Astrocyte (in vitro differentiated cells and primary cell): ENCODE measurements around the gene FAM234A. TPM values are rescaled to one million over a fixed set of nuclear protein-coding genes. Genes with fewer than 3 reads are reported as not detected.

Experiments used
- DNase-seq: peaks from one replicate; pipeline ENCODE4 v3.0.0-alpha.2; 2010; ENCODE audit warnings: low read depth
- FAIRE-seq: peaks from 2 replicates; lab custom pipeline; 2011; peaks lifted over from hg19 to GRCh38; lab: Jason Lieb, UNC
- H2AFZ ChIP-seq: 2 replicates; pipeline ENCODE4 v1.6.0; 2012; ENCODE audit warnings: low read depth, low read length, inconsistent platforms
- H3K27ac ChIP-seq: 2 replicates; pipeline ENCODE4 v1.5.1; 2011; ENCODE audit warnings: low read depth, low read length, inconsistent platforms
- H3K27me3 ChIP-seq: 2 replicates; pipeline ENCODE4 v1.6.0; 2011; ENCODE audit warnings: low read length, inconsistent platforms; ENCODE audit not compliant: insufficient read depth
- H3K36me3 ChIP-seq: 2 replicates; pipeline ENCODE4 v1.5.1; 2011; ENCODE audit warnings: low read length, inconsistent platforms; ENCODE audit not compliant: insufficient read depth
- H3K4me1 ChIP-seq: 2 replicates; pipeline ENCODE4 v1.5.1; 2011; ENCODE audit warnings: low read length, inconsistent platforms; ENCODE audit not compliant: insufficient read depth
- H3K4me2 ChIP-seq: 2 replicates; pipeline ENCODE4 v1.6.0; 2012; ENCODE audit warnings: low read length, inconsistent platforms
- H3K4me3 ChIP-seq: 2 replicates; pipeline ENCODE4 v1.5.1; 2011; ENCODE audit warnings: low read depth, mild to moderate bottlenecking, low read length, inconsistent platforms; ENCODE audit not compliant: insufficient read depth
- H3K79me2 ChIP-seq: 2 replicates; pipeline ENCODE4 v1.6.0; 2012; ENCODE audit warnings: mild to moderate bottlenecking, low read length, inconsistent platforms; ENCODE audit not compliant: insufficient read depth
- H3K9ac ChIP-seq: 2 replicates; pipeline ENCODE4 v1.6.0; 2012; ENCODE audit warnings: mild to moderate bottlenecking, low read length, inconsistent platforms
- H3K9me3 ChIP-seq: 2 replicates; pipeline ENCODE4 v1.5.1; 2012; ENCODE audit warnings: low read depth, mild to moderate bottlenecking, low read length, inconsistent platforms; ENCODE audit not compliant: insufficient read depth
- H4K20me1 ChIP-seq: 2 replicates; pipeline ENCODE4 v1.6.0; 2012; ENCODE audit warnings: low read length, inconsistent platforms; ENCODE audit not compliant: insufficient read depth
- H3K27ac Mint-ChIP-seq: one replicate; pipeline ENCODE4 v1.8.0; 2021; ENCODE audit warnings: mild to moderate bottlenecking, mixed read lengths; ENCODE audit not compliant: unreplicated experiment
- H3K27me3 Mint-ChIP-seq: one replicate; pipeline ENCODE4 v1.8.0; 2021; ENCODE audit warnings: low read depth, mixed read lengths; ENCODE audit not compliant: unreplicated experiment
- H3K36me3 Mint-ChIP-seq: one replicate; pipeline ENCODE4 v1.8.0; 2021; ENCODE audit warnings: low read depth, mixed read lengths; ENCODE audit not compliant: unreplicated experiment
- H3K4me1 Mint-ChIP-seq: one replicate; pipeline ENCODE4 v1.8.0; 2021; ENCODE audit warnings: low read depth, mixed read lengths; ENCODE audit not compliant: unreplicated experiment
- H3K4me3 Mint-ChIP-seq: one replicate; pipeline ENCODE4 v1.8.0; 2021; ENCODE audit warnings: mild to moderate bottlenecking, moderate library complexity, mixed read lengths; ENCODE audit not compliant: unreplicated experiment
- H3K9me3 Mint-ChIP-seq: one replicate; pipeline ENCODE4 v1.8.0; 2021; ENCODE audit warnings: mild to moderate bottlenecking, mixed read lengths; ENCODE audit not compliant: unreplicated experiment
- EZH2 ChIP-seq: IDR thresholded peaks from 2 replicates; pipeline ENCODE4 v1.6.1; 2012; ENCODE audit warnings: mild to moderate bottlenecking, low read length, inconsistent platforms; ENCODE audit not compliant: insufficient read depth
- total RNA-seq: library from RNA; stranded (reverse); gene quantifications from 2 replicates; pipeline ENCODE4 v1.2.1, GENCODE V29; 2021
- TF ChIP-seq, protein P1 (sequence below): IDR thresholded peaks from 2 replicates; pipeline ENCODE4 v1.5.1; 2011; ENCODE audit warnings: low read depth, mild to moderate bottlenecking, inconsistent platforms, low read length, moderate library complexity; ENCODE audit not compliant: insufficient read depth

FAM234A gene
- total RNA-seq, 1 donor from 2014 or later, result 70.8 TPM

DNA sequence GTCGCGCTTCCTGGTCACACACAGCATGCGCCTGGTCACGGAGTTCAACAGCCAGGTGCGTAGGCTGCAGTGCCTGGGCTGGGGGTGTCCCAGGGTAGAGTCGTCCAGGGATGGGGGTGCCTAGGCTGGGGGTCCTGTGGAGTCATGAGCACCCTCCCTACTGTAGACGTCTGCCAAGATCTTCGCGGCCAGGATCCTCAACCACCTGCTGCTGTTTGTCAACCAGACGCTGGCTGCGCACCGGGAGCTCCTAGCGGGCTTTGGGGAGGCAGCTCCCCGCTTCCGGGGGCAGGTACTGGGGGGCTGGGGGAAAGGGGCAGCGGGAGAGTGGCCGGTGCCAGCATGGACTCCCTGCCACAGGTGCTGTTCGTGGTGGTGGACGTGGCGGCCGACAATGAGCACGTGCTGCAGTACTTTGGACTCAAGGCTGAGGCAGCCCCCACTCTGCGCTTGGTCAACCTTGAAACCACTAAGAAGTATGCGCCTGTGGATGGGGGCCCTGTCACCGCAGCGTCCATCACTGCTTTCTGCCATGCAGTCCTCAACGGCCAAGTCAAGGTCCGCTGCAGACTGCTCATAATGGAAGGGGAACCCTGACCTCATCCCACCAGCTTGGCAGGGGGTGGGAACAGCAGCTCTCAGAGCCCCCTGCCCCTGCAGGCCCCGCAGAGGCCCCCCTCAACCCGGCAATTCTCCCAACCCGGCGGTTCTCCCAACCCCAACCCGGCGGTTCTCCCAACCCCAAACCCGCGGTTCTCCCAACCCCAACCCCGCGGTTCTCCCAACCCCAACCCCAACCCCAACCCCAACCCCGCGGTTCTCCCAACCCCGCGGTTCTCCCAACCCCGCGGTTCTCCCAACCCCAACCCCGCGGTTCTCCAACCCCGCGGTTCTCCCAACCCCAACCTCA lies 50.8 kb downstream of the FAM234A start:
- no peak overlapping the region for H3K4me3 Mint-ChIP-seq
- Histone ChIP-seq H3K79me2 (no peaks in the 10 kb centered on the region), H3K36me3 (no peaks in the 10 kb centered on the region), H3K4me2 (no peak overlapping the region), H3K27ac (no peak overlapping the region), H3K4me3 (no peak overlapping the region), H3K4me1 (no peaks in the 10 kb centered on the region), H3K9me3 (no peaks in the 10 kb centered on the region), H3K27me3 (peaks cover 2% of the 10 kb centered on the region), H3K9ac (no peak overlapping the region), H2AFZ (no peak overlapping the region), H4K20me1 (no peaks in the 10 kb centered on the region)
- DNase-seq (no peak), FAIRE-seq (no peak)
- peaks cover 5% of the 10 kb centered on the region for H3K36me3 Mint-ChIP-seq
- H3K27ac Mint-ChIP-seq, result no peak overlapping the region
- no peaks in the 10 kb centered on the region for H3K27me3 Mint-ChIP-seq
- no peak for TF ChIP-seq EZH2
- TF ChIP-seq, protein P1, sequence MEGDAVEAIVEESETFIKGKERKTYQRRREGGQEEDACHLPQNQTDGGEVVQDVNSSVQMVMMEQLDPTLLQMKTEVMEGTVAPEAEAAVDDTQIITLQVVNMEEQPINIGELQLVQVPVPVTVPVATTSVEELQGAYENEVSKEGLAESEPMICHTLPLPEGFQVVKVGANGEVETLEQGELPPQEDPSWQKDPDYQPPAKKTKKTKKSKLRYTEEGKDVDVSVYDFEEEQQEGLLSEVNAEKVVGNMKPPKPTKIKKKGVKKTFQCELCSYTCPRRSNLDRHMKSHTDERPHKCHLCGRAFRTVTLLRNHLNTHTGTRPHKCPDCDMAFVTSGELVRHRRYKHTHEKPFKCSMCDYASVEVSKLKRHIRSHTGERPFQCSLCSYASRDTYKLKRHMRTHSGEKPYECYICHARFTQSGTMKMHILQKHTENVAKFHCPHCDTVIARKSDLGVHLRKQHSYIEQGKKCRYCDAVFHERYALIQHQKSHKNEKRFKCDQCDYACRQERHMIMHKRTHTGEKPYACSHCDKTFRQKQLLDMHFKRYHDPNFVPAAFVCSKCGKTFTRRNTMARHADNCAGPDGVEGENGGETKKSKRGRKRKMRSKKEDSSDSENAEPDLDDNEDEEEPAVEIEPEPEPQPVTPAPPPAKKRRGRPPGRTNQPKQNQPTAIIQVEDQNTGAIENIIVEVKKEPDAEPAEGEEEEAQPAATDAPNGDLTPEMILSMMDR, result no peak
- no peaks in the 10 kb centered on the region for H3K4me1 Mint-ChIP-seq
- no peaks in the 10 kb centered on the region for H3K9me3 Mint-ChIP-seq

DNA sequence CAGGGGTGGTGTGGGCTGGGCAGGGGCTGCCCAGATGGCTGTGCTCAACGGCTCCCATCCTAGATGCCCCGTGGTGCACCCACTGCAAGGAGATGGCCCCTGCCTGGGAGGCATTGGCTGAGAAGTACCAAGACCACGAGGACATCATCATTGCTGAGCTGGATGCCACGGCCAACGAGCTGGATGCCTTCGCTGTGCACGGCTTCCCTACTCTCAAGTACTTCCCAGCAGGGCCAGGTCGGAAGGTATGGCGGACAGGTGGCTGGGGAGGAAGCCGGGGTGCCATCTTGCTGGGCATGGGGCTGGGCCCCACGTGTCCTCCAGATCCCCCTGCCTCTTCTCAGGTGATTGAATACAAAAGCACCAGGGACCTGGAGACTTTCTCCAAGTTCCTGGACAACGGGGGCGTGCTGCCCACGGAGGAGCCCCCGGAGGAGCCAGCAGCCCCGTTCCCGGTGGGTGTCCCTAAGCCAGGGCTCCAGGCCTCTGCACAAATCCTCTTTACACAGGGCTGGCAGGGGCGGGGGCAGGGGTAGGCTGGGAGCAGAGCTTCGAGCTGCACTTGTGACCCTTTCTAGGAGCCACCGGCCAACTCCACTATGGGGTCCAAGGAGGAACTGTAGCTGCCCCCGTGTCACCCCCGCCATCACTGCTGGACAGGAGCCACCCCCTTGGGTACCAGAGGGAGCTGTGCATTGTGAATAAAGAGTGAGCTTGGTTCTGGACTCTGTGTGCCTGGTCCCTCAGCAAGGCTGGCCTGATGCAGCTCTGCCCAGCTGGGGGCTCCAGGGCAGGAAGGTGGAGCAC lies 52.1 kb downstream of the FAM234A start:
- H3K4me1 Mint-ChIP-seq, result no peaks in the 10 kb centered on the region
- Histone ChIP-seq H3K27me3 (no peaks in the 10 kb centered on the region), H3K4me3 (no peak overlapping the region), H3K79me2 (no peaks in the 10 kb centered on the region), H2AFZ (no peak overlapping the region), H3K27ac (no peak overlapping the region), H4K20me1 (no peaks in the 10 kb centered on the region), H3K9ac (no peak overlapping the region), H3K9me3 (no peaks in the 10 kb centered on the region), H3K36me3 (no peaks in the 10 kb centered on the region), H3K4me1 (no peaks in the 10 kb centered on the region), H3K4me2 (no peak overlapping the region)
- FAIRE-seq, result no peak
- DNase-seq, result no peak
- no peak overlapping the region for H3K27ac Mint-ChIP-seq
- TF ChIP-seq, protein P1, result no peak
- no peak for TF ChIP-seq EZH2
- H3K27me3 Mint-ChIP-seq, result no peaks in the 10 kb centered on the region
- H3K4me3 Mint-ChIP-seq, result no peak overlapping the region
- no peaks in the 10 kb centered on the region for H3K9me3 Mint-ChIP-seq
- peaks cover 7% of the 10 kb centered on the region for H3K36me3 Mint-ChIP-seq
